ENCODE results near the gene CACNA1F.

- no peak for TF ChIP-seq CTCF (conservative IDR thresholded peaks at IDR 0.05; ENCODE audit: low read depth, low read length)
- TF ChIP-seq EZH2 (IDR thresholded peaks at IDR 0.05; ENCODE audit: low read length, unreplicated experiment): no peak
- TF ChIP-seq EZH2phosphoT487 (IDR thresholded peaks at IDR 0.05; ENCODE audit: borderline replicate concordance, low read length): no peak
Observed at GRCh38 chrX:49165901-49166881, 66.9 kb downstream of the CACNA1F start.
